Measurements from ENCODE around the gene HOXA1.
"Not testable (repeated sequence)": the region's sequence is repeated elsewhere in the genome, so short reads cannot be mapped to it uniquely, and the experiment has no call there.

Gene HOXA1

DNA sequence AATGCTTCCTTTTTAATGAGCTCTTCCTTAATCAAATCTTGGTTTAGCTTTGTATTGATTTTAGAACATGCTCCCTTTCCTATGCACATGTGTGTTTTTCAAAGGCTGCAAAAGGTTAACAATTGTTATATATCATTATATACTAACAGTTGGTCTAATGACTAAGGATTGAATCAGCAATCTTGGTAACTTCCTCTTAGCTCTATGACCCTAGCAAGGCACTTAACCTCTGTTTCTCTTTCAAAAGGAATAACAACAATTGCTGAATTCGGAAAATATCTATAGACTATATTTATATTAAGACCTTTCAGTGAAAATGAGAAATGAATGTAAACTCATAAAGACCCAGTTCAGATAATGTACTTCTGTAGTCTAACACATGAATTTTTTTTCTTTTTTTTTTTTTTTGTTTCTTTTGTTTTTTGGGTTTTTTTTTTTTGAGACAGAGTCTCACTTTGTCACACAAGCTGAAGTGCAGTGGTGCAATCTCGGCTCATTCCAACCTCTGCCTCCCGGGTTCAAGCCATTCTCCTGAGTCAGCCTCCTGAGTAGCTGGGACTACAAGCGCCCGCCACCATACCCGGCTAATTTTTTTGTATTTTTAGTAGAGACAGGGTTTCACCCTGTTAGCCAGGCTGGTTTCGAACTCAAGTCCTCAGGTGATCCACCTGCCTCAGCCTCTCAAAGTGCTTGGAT lies 48.8 kb downstream of the HOXA1 start:
- no peak for DNase-seq (ENCODE audit: low read depth)

DNA sequence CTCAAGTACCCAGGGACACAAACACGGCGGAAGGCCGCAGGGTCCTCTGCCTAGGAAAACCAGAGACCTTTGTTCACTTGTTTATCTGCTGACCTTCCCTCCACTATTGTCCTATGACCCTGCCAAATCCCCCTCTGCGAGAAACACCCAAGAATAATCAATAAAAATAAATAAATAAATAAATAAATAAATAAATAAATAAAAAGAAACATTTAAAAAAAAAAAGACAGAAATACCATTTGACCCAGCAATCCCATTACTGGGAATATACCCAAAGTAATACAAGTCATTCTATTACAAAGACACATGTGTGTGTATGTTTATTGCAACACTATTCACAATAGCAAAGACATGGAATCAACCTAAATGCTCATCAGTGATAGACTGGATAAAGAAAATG lies 49.8 kb downstream of the HOXA1 start:
- DNase-seq (ENCODE audit: low read depth) = not testable (repeated sequence)

DNA sequence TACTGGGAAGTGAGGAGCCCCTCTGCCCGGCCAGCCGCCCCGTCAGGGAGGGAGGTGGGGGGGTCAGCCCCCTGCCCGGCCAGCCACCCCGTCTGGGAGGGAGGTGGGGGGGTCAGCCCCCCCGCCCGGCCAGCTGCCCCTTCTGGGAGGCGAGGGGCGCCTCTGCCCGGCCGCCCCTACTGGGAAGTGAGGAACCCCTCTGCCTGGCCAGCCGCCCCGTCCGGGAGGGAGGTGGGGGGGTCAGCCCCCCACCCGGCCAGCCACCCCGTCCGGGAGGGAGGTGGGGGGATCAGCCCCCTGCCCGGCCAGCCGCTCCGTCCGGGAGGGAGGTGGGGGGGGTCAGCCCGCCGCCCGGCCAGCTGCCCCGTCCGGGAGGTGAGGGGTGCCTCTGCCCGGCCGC lies 50.7 kb downstream of the HOXA1 start:
- DNase-seq (ENCODE audit: low read depth) = not testable (repeated sequence)

Measured in activated T-helper 9 cell treated with anti-CD3 and anti-CD28 coated beads, Interleukin-2, amount 50 U/mL, for 16 hours (primary cell).